Measurements from ENCODE around the gene PPP6R3.

PPP6R3 gene

GRCh38 chr11:68567553-68567952, 107.0 kb downstream of the PPP6R3 start:
- no peak for DNase-seq

- DNase-seq: no peak
Observed at GRCh38 chr11:68569357-68569756, 108.8 kb downstream of the PPP6R3 start.

- no peak for DNase-seq
Observed at GRCh38 chr11:68570691-68571090, 110.1 kb downstream of the PPP6R3 start.

GRCh38 chr11:68574308-68574707, 113.8 kb downstream of the PPP6R3 start:
- no peak for DNase-seq

GRCh38 chr11:68575025-68575665, 114.6 kb downstream of the PPP6R3 start:
- DNase-seq: no peak

- no peak for DNase-seq
Observed at GRCh38 chr11:68579455-68579854, 118.9 kb downstream of the PPP6R3 start.

GRCh38 chr11:68581439-68581838, 120.9 kb downstream of the PPP6R3 start:
- DNase-seq: no peak

GRCh38 chr11:68581901-68582300, 121.3 kb downstream of the PPP6R3 start:
- no peak for DNase-seq

GRCh38 chr11:68582416-68583040, 122.0 kb downstream of the PPP6R3 start:
- DNase-seq: no peak

GRCh38 chr11:68583041-68583446, 122.5 kb downstream of the PPP6R3 start:
- DNase-seq: no peak

GRCh38 chr11:68584097-68584496, 123.5 kb downstream of the PPP6R3 start:
- peak; percentile 31 for DNase-seq

GRCh38 chr11:68584991-68585524, 124.5 kb downstream of the PPP6R3 start:
- DNase-seq: no peak

GRCh38 chr11:68589547-68590216, 129.1 kb downstream of the PPP6R3 start:
- no peak for DNase-seq

- DNase-seq: no peak
Observed at GRCh38 chr11:68591719-68592118, 131.2 kb downstream of the PPP6R3 start.

GRCh38 chr11:68593441-68593840, 132.9 kb downstream of the PPP6R3 start:
- no peak for DNase-seq

- DNase-seq: no peak
Observed at GRCh38 chr11:68594123-68594522, 133.6 kb downstream of the PPP6R3 start.

GRCh38 chr11:68596231-68596630, 135.7 kb downstream of the PPP6R3 start:
- DNase-seq: no peak

GRCh38 chr11:68598816-68599653, 138.5 kb downstream of the PPP6R3 start:
- no peak for DNase-seq

GRCh38 chr11:68601147-68601546, 140.6 kb downstream of the PPP6R3 start:
- no peak for DNase-seq

- DNase-seq: no peak
Observed at GRCh38 chr11:68609761-68610160, 149.2 kb downstream of the PPP6R3 start.

- DNase-seq: peak; percentile 35
Observed at GRCh38 chr11:68610452-68611116, 150.0 kb downstream of the PPP6R3 start.

- no peak for DNase-seq
Observed at GRCh38 chr11:68615657-68616056, 155.1 kb downstream of the PPP6R3 start.

Measured in 8988T (cell line).